Gastrocnemius medialis (tissue), 4 donors: ENCODE data around the gene GADD45G. TPM values are rescaled to one million over a fixed set of nuclear protein-coding genes. Genes with fewer than 3 reads are reported as not detected.

Source experiments
- ATAC-seq, 2 donors: fragments of 150-250 bp; one replicate each; pipeline ENCODE4 v1.9.1; 2016
- DNase-seq, 2 donors: peaks; one replicate each; pipeline ENCODE4 v3.0.0-alpha.2; 2019
- H3K27ac ChIP-seq, 4 donors: fragments of 200-600 bp; sonication (generic); 1 replicate in 1 of 4; 2 replicates in 3 of 4; pipeline ENCODE4 v1.5.1; 2016 to 2018; ENCODE audit warnings: mild to moderate bottlenecking in 2 of 4, moderate library complexity in 1 of 4
- H3K27me3 ChIP-seq, 3 donors: fragments of 200-600 bp; sonication (generic) in 2 of 3; 1 replicate in 1 of 3; 2 replicates in 2 of 3; pipeline versions ENCODE4 v1.5.1 to v1.6.0; 2016 to 2019; ENCODE audit warnings: mild to moderate bottlenecking in 1 of 3, moderate library complexity in 1 of 3
- H3K36me3 ChIP-seq, 2 donors: fragments of 200-600 bp; sonication (generic) in 1 of 2; one replicate each; pipeline ENCODE4 v1.5.1; 2017 to 2018
- H3K4me1 ChIP-seq, 2 donors: fragments of 200-600 bp; sonication (generic) in 1 of 2; one replicate each; pipeline ENCODE4 v1.5.1; 2016 to 2017; ENCODE audit warnings: mild to moderate bottlenecking in 2 of 2
- H3K4me3 ChIP-seq, 4 donors: fragments of 200-600 bp; sonication (generic) in 3 of 4; 1 replicate in 1 of 4; 2 replicates in 3 of 4; pipeline ENCODE4 v1.5.1; 2016 to 2019; ENCODE audit warnings: mild to moderate bottlenecking in 2 of 4
- H3K9me3 ChIP-seq, 3 donors: fragments of 200-600 bp; sonication (generic) in 2 of 3; 1 replicate in 1 of 3; 2 replicates in 2 of 3; pipeline ENCODE4 v1.5.1; 2016 to 2019
- CTCF ChIP-seq, 5 experiments: fragments of 450-650 bp in 3 of 5; fragments of 200-600 bp in 2 of 5; sonication (generic) in 2 of 5; IDR thresholded peaks in 4 of 5; conservative IDR thresholded peaks in 1 of 5; 1 replicate in 4 of 5; 2 replicates in 1 of 5; pipeline ENCODE4 v1.5.1; 2016 to 2019; ENCODE audit warnings: antibody characterized with exemption in 5 of 5, mild to moderate bottlenecking in 3 of 5, moderate library complexity in 3 of 5
- POLR2A ChIP-seq, 2 donors: fragments of 450-650 bp; IDR thresholded peaks; one replicate each; pipeline ENCODE4 v1.6.1; 2017; ENCODE audit warnings: antibody characterized with exemption in 2 of 2, mild to moderate bottlenecking in 2 of 2, moderate library complexity in 2 of 2
- in situ Hi-C, 4 donors: fragments of 200-750 bp; cut with MboI; loops; one replicate each; pipeline versions ENCODE4 v1.15.0 to v1.8.0; 2017; ENCODE audit warnings: low sequenced_read_pairs in 4 of 4
- intact Hi-C: fragments of 100-400 bp; cut with DNase I; formaldehyde crosslinking; loops from one replicate; pipeline ENCODE4 v1.15.1; 2023; ENCODE audit warnings: low total_unique reads
- total RNA-seq, 4 donors: library from RNA; depleted of rRNA; stranded (reverse); fragments of >200 nt; gene quantifications; one replicate each; pipeline versions ENCODE4 v1.1.0 to v1.2.3, GENCODE V29; 2016

The GADD45G gene
- total RNA-seq, 4 donors from 2014 or later, result 84.6 to 154 (median 117) TPM

- intact Hi-C loops, result no loop called here
- in situ Hi-C loops, result no loop called here
- H3K9me3 ChIP-seq, result no peaks in the 10 kb centered on the region
- no peak overlapping the region for H3K4me3 ChIP-seq
- no peaks in the 10 kb centered on the region for H3K4me1 ChIP-seq
- no peak overlapping the region for H3K27ac ChIP-seq
- ATAC-seq, result no peak
- TF ChIP-seq CTCF (IDR thresholded peaks at IDR 0.05 in 4 of 5, conservative IDR thresholded peaks at IDR 0.05 in 1 of 5) (no peak), POLR2A (IDR thresholded peaks at IDR 0.05) (no peak)
- no peaks in the 10 kb centered on the region for H3K27me3 ChIP-seq
- no peak for DNase-seq
- no peaks in the 10 kb centered on the region for H3K36me3 ChIP-seq
Measured at GRCh38 chr9:89647366-89648128, 42.7 kb downstream of the GADD45G start.

GRCh38 chr9:89648247-89649000 lies 43.6 kb downstream of the GADD45G start:
- in situ Hi-C loops, result no loop called here
- DNase-seq (no peak), ATAC-seq (no peak)
- Histone ChIP-seq H3K9me3 (no peaks in the 10 kb centered on the region), H3K36me3 (no peaks in the 10 kb centered on the region), H3K4me1 (no peaks in the 10 kb centered on the region), H3K27me3 (no peaks in the 10 kb centered on the region), H3K4me3 (no peak overlapping the region), H3K27ac (no peak overlapping the region)
- intact Hi-C loops, result no loop called here
- TF ChIP-seq POLR2A (IDR thresholded peaks at IDR 0.05) (no peak), CTCF (IDR thresholded peaks at IDR 0.05 in 4 of 5, conservative IDR thresholded peaks at IDR 0.05 in 1 of 5) (no peak)

GRCh38 chr9:89649039-89649691 lies 44.4 kb downstream of the GADD45G start:
- Histone ChIP-seq H3K4me3 (no peak overlapping the region), H3K27me3 (no peaks in the 10 kb centered on the region), H3K9me3 (no peaks in the 10 kb centered on the region), H3K36me3 (no peaks in the 10 kb centered on the region), H3K27ac (no peak overlapping the region), H3K4me1 (no peaks in the 10 kb centered on the region)
- in situ Hi-C loops, result no loop called here
- DNase-seq (no peak), ATAC-seq (no peak)
- TF ChIP-seq POLR2A (IDR thresholded peaks at IDR 0.05) (no peak), CTCF (IDR thresholded peaks at IDR 0.05 in 4 of 5, conservative IDR thresholded peaks at IDR 0.05 in 1 of 5) (no peak)
- intact Hi-C loops, result no loop called here

GRCh38 chr9:89654025-89654662 lies 49.3 kb downstream of the GADD45G start:
- DNase-seq, result peak in 1 of 2 donors; percentile 69
- ATAC-seq, result peak; percentile 48 to 66
- Histone ChIP-seq H3K27me3 (no peaks in the 10 kb centered on the region), H3K4me3 (no peak overlapping the region), H3K4me1 (no peaks in the 10 kb centered on the region), H3K27ac (no peak overlapping the region), H3K9me3 (no peaks in the 10 kb centered on the region), H3K36me3 (no peaks in the 10 kb centered on the region)
- no peak for TF ChIP-seq CTCF (IDR thresholded peaks at IDR 0.05 in 4 of 5, conservative IDR thresholded peaks at IDR 0.05 in 1 of 5)
- TF ChIP-seq POLR2A (IDR thresholded peaks at IDR 0.05), result no peak
- intact Hi-C loops, result no loop called here
- in situ Hi-C loops, result no loop called here
